IMR-90 (cell line): Measurements from ENCODE around the gene TMEM135. TPM values are rescaled to one million over a fixed set of nuclear protein-coding genes. Genes with fewer than 3 reads are reported as not detected.
"Not testable (repeated sequence)": the region's sequence is repeated elsewhere in the genome, so short reads cannot be mapped to it uniquely, and the experiment has no call there.

ENCODE experiments used
- ATAC-seq: fragments of 200-7000 bp; cut with Tn5 transposase; 2 replicates; pipeline ENCODE4 v1.9.1; 2020; ENCODE audit warnings: low read depth, mild to moderate bottlenecking, moderate library complexity
- BruUV-seq: library from RNA; stranded (reverse); fragments of 400-500 nt; replicated peaks from 2 replicates; lab custom pipeline; 2021; lab: Mats Ljungman, UMichigan
- CTCF ChIA-PET: fragments of 300-600 bp; formaldehyde crosslinking; extraction: SDS; loops from one replicate; lab custom pipeline; 2021; ENCODE audit warnings: antibody characterized with exemption; lab: Yijun Ruan, JAX
- POLR2A ChIA-PET: fragments of 300-600 bp; sonication (Branson Sonifier 250); formaldehyde crosslinking; loops from one replicate; lab custom pipeline; 2022; ENCODE audit warnings: antibody characterized with exemption; ENCODE audit not compliant: unreplicated experiment; lab: Charles Lee
- DNase-seq: peaks from one replicate; pipeline ENCODE4 v3.0.0; 2013
- H2AFZ ChIP-seq: replicated peaks from 2 replicates; pipeline ENCODE3; 2013; ENCODE audit warnings: low read length, mild to moderate bottlenecking; ENCODE audit not compliant: poor library complexity
- H2AK5ac ChIP-seq: 2 replicates; pipeline ENCODE4 v1.6.1; 2013; ENCODE audit warnings: low read depth, low read length, inconsistent platforms
- H2AK9ac ChIP-seq: replicated peaks from 2 replicates; pipeline ENCODE3; 2013; ENCODE audit warnings: mild to moderate bottlenecking, low read depth, low read length, moderate library complexity; ENCODE audit not compliant: poor library complexity
- H2BK120ac ChIP-seq: 2 replicates; pipeline ENCODE4 v1.6.1; 2013; ENCODE audit warnings: low read depth, low read length, inconsistent platforms
- H2BK15ac ChIP-seq: 3 replicates; pipeline ENCODE4 v1.6.1; 2013; ENCODE audit warnings: low read depth, low read length, inconsistent platforms
- H2BK20ac ChIP-seq: 2 replicates; pipeline ENCODE4 v1.6.1; 2013; ENCODE audit warnings: low read depth, mild to moderate bottlenecking, inconsistent platforms, low read length, moderate library complexity
- H2BK5ac ChIP-seq: 2 replicates; pipeline ENCODE4 v1.6.1; 2013; ENCODE audit warnings: mild to moderate bottlenecking, low read depth, low read length, inconsistent platforms; ENCODE audit not compliant: poor library complexity, severe bottlenecking
- H3K14ac ChIP-seq: replicated peaks from 2 replicates; pipeline ENCODE4 v1.6.1; 2013; ENCODE audit warnings: low read depth, low read length, inconsistent platforms
- H3K18ac ChIP-seq: 2 replicates; pipeline ENCODE4 v1.6.1; 2013; ENCODE audit warnings: low read depth, low read length, control low read depth
- H3K23ac ChIP-seq: 2 replicates; pipeline ENCODE4 v1.6.1; 2013; ENCODE audit warnings: low read depth, low read length, inconsistent platforms
- H3K27ac ChIP-seq: 2 replicates; pipeline ENCODE4 v1.5.1; 2013; ENCODE audit warnings: mild to moderate bottlenecking, control low read depth, low read length; ENCODE audit not compliant: insufficient read depth
- H3K27me3 ChIP-seq: 2 replicates; pipeline ENCODE4 v1.6.1; 2013; ENCODE audit warnings: low read length; ENCODE audit not compliant: control insufficient read depth, insufficient read depth
- H3K36me3 ChIP-seq: 2 replicates; pipeline ENCODE4 v1.6.1; 2013; ENCODE audit warnings: low read length, mixed read lengths; ENCODE audit not compliant: control insufficient read depth, insufficient read depth
- H3K4ac ChIP-seq: 2 replicates; pipeline ENCODE4 v1.6.1; 2013; ENCODE audit warnings: low read depth, low read length, inconsistent platforms
- H3K4me1 ChIP-seq: 2 replicates; pipeline ENCODE4 v1.6.1; 2013; ENCODE audit warnings: low read length, mixed read lengths; ENCODE audit not compliant: control insufficient read depth, insufficient read depth
- H3K4me2 ChIP-seq: 2 replicates; pipeline ENCODE4 v1.6.1; 2013; ENCODE audit warnings: low read depth, mild to moderate bottlenecking, control low read depth, low read length, moderate library complexity
- H3K4me3 ChIP-seq: 2 replicates; pipeline ENCODE4 v1.5.1; 2013; ENCODE audit warnings: low read depth, mild to moderate bottlenecking, control low read depth, low read length, moderate library complexity; ENCODE audit not compliant: insufficient read depth
- H3K56ac ChIP-seq: 2 replicates; pipeline ENCODE4 v1.6.1; 2013; ENCODE audit warnings: low read length, inconsistent platforms; ENCODE audit not compliant: insufficient read depth; ENCODE audit errors: extremely low read depth
- H3K79me1 ChIP-seq, 2 experiments: 2 replicates each; pipeline ENCODE4 v1.6.1; 2013; ENCODE audit warnings: low read length in 2 of 2, inconsistent platforms in 1 of 2, low read depth in 1 of 2
- H3K9ac ChIP-seq: 2 replicates; pipeline ENCODE4 v1.6.1; 2013; ENCODE audit warnings: low read depth, low read length, control low read depth
- H3K9me1 ChIP-seq: 2 replicates; pipeline ENCODE4 v1.6.1; 2013; ENCODE audit warnings: low read length, inconsistent platforms; ENCODE audit not compliant: insufficient read depth
- H3K9me3 ChIP-seq: 2 replicates; pipeline ENCODE4 v1.6.1; 2013; ENCODE audit warnings: low read length; ENCODE audit not compliant: control insufficient read depth, insufficient read depth
- H4K20me1 ChIP-seq: 2 replicates; pipeline ENCODE4 v1.6.1; 2013; ENCODE audit warnings: low read length, inconsistent platforms; ENCODE audit not compliant: insufficient read depth
- H4K5ac ChIP-seq: 2 replicates; pipeline ENCODE4 v1.6.1; 2013; ENCODE audit warnings: mild to moderate bottlenecking, low read depth, low read length, control low read depth
- H4K8ac ChIP-seq, 2 experiments: 2 replicates each; pipeline ENCODE4 v1.6.1; 2013; ENCODE audit warnings: low read depth in 2 of 2, low read length in 2 of 2, control low read depth in 1 of 2, inconsistent platforms in 1 of 2
- H4K91ac ChIP-seq: 2 replicates; pipeline ENCODE4 v1.6.1; 2013; ENCODE audit warnings: low read depth, low read length, inconsistent platforms; ENCODE audit not compliant: insufficient read depth
- WGBS, 2 experiments: methylation state at CpG; one replicate each; pipeline versions ENCODE4 v1.1.5 to v1.1.7; 2013; ENCODE audit warnings: missing lambda C conversion rate in 2 of 2; ENCODE audit not compliant: insufficient read length in 1 of 2; ENCODE audit errors: extremely low coverage in 2 of 2; 5-methylcytosine and 5-hydroxymethylcytosine counted together
- dilution Hi-C: fragments of 300-500 bp; cut with HindIII; formaldehyde crosslinking; loops from one replicate; pipeline ENCODE4 v1.14.3; 2018; ENCODE audit warnings: low sequenced_read_pairs; ENCODE audit not compliant: unreplicated experiment
- in situ Hi-C: fragments of 300-500 bp; cut with MboI; formaldehyde crosslinking; loops from 3 replicates; pipeline ENCODE4 v1.14.3; 2019; ENCODE audit warnings: low sequenced_read_pairs, inconsistent platforms, mixed read lengths
- intact Hi-C: fragments of 100-400 bp; cut with micrococcal nuclease; formaldehyde crosslinking; loops from 2 replicates; pipeline ENCODE4 v1.10.0; 2022
- polyA plus RNA-seq, 3 experiments: library from polyadenylated mRNA; depleted of rRNA; stranded (reverse); fragments of >200 nt; gene quantifications; 2 replicates each; pipeline ENCODE4 v1.2.3, GENCODE V29; 2012; ENCODE audit warnings: low replicate concordance in 1 of 3
- total RNA-seq: library from RNA; depleted of rRNA; stranded (reverse); fragments of >200 nt; gene quantifications from 2 replicates; pipeline ENCODE4 v1.2.3, GENCODE V29; 2012

TMEM135 gene
- total and polyA plus RNA-seq, 2 of the 4 experiments (the other 2 are of a cell fraction) = 3.9 to 5.9 TPM

- H2BK15ac ChIP-seq, H3K4me3 ChIP-seq, dilution Hi-C loops, H2BK5ac ChIP-seq, H3K9ac ChIP-seq, H3K23ac ChIP-seq, H2AFZ ChIP-seq, H2BK20ac ChIP-seq, H3K14ac ChIP-seq, H3K4me2 ChIP-seq, intact Hi-C loops, H2AK5ac ChIP-seq, H4K91ac ChIP-seq, in situ Hi-C loops, BruUV-seq, DNase-seq, ATAC-seq, H4K5ac ChIP-seq, H3K4ac ChIP-seq, H3K9me3 ChIP-seq, H3K79me1 ChIP-seq, H3K18ac ChIP-seq, H3K4me1 ChIP-seq, H2AK9ac ChIP-seq, CTCF ChIA-PET, H3K36me3 ChIP-seq, H3K27ac ChIP-seq, H3K27me3 ChIP-seq, H3K56ac ChIP-seq, H3K9me1 ChIP-seq, POLR2A ChIA-PET, H4K8ac ChIP-seq, H4K20me1 ChIP-seq, H2BK120ac ChIP-seq: not testable (repeated sequence)
- WGBS, 2 experiments = no CpG with 5 or more reads among the region's 3 CpGs
These were observed 131.3 kb downstream of the TMEM135 start for GRCh38 chr11:87169076-87169475.
